Amygdala (tissue), 56 donors: ENCODE results near the gene ACAD8.
"Not testable (repeated sequence)": the region's sequence is repeated elsewhere in the genome, so short reads cannot be mapped to it uniquely, and the experiment has no call there.

Experiments used
- DNase-seq, 56 donors: peaks; one replicate each; lab custom pipeline; 2025; lab: John Stamatoyannopoulos, UW

The ACAD8 gene

DNA sequence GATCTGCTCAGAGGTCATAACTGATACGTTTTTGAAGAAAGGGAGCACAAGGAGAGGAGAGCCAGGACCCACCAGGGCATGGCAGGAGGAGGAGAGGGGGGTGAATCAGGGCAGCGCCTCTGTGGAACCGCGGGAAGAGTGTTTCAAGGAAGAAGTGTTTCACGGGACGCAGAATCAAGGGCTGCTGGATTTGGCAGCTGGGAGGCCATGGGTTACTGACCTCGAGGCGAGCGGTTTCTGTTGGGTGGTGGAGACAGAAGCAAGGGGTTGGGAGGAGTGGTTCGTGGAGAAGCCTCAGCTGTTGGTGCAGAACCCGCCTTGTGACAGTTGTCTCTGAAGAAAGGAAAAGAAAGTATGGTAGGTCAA is 15.8 kb upstream of the ACAD8 start:
- no peak for DNase-seq

DNA sequence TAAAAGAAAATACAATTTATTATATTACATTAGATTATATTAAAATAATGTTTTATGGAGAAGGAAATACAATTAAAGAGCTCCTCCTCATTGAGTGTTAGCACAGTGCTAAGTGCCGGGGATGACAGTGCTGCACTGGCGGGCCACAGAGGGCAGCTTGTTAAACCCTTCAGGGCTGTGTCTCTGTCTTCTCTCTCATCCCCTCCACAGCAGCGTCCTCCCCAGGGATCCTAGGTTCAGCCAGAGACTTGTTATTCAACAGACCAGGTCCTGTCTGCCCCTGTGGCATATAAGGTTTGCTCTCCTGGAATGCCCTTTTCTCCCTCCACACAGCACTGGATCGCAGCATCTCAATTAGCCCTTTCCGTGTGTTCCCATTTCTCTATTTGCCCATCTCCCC is 14.4 kb upstream of the ACAD8 start:
- DNase-seq = no peak

DNA sequence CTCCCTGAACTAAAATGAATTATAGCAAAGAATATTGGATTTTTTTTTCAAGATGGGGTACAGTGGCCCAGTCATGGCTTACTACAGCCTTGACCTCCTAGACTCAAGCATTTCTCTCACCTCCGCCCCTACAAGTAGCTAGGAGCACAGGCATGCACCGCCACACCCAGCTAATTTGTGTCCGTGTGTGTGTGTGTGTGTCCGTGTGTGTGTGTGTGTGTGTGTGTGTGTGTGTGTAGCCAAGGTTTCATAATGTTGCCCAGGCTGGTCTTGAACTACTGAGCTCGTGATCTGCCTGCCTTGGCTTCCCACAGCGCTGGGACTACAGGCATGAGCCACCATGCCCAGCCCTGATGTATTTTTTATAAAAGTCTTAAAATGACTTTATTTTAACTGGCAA is 12.8 kb upstream of the ACAD8 start:
- no peak for DNase-seq

DNA sequence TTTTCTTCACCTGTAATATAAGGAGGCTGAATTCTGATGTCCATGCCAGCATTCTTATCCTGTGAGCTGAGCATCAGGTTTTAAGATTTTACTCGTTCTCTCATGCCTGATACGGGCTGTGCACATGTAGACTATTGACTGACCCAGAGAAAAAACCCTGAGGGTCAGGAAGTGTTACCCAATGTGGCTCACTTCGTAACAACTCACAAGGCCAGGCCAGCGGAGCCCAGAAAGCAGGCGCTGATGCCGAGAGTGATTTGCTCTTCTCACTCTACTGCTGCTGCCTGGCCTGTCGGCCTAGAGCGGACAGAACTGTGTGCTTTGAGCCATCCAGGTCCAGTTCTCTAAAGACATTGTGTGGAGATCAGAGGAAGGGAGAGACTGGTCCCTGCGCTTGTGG is 11.0 kb upstream of the ACAD8 start:
- DNase-seq = no peak

DNA sequence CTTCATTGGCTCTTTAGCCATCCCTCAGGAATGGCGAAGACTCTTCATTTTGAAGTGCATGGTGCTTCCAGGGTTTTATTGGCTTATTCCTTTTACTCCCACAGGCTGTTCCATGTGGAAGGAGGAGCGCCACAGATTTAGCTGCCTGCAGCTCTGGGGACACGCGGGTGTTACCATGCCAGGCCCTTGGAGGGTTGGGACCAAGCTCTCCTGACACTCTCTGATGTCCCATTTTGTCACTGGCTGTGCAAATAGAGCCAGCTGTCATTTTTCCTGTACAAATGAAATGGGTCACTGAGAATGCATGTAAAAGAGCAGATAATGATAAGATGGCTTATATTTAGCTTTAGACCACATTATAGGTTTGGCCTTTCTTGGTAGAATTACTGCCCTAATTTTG is 9.5 kb upstream of the ACAD8 start:
- no peak for DNase-seq

- DNase-seq = no peak
These were observed 8.8 kb upstream of the ACAD8 start for GRCh38 chr11:134244593-134244992.

- no peak for DNase-seq
These were observed 7.9 kb upstream of the ACAD8 start for GRCh38 chr11:134245434-134245833.

GRCh38 chr11:134246100-134246499 is 7.3 kb upstream of the ACAD8 start:
- no peak for DNase-seq

DNA sequence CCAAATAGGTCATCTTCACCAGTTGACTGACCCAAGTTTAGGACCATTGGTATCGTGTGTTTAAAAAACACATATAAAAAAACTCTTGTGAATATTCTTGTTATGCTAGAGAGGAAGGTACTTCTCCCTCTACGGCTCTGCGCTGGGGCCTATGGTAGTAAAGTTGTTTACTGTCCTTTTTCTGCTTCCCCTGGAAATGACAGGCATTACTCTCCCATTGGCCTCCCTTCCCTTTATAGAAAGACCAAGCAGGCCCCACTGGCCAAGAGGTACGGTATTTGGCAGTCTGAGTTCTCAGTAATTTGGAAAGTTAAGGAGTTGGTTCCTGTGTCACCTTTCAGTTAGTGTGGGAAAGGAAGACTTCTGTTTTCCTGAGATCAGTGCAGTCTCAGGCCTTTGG is 6.7 kb upstream of the ACAD8 start:
- DNase-seq = no peak

DNA sequence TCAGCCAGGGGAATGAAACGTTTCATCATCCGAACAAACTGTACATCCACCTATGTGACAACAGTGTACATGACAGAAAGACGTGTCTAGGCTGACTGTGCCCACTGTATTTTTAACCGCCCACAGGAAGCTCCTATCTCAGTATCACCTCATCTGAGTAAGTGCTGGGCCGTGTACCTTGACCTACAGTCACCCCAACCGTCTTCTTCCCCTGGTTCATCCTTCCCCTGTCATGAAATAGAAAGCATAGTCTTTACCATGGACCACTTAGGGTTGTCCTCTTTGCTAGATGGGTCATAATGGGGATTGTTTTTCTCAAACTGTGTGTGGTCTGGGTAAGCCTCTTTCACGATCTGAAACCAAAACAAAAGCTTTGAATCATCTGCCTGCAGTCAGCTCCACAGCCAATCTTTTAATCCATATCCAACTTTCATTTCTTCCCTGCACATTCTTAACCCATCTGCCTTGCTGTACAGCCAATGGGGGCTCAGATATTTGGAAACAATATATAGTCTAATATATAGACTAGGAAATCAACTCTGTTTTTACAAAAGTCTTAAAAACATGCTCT is 4.4 kb upstream of the ACAD8 start:
- no peak for DNase-seq

GRCh38 chr11:134250246-134250645 is 3.1 kb upstream of the ACAD8 start:
- DNase-seq = no peak

DNA sequence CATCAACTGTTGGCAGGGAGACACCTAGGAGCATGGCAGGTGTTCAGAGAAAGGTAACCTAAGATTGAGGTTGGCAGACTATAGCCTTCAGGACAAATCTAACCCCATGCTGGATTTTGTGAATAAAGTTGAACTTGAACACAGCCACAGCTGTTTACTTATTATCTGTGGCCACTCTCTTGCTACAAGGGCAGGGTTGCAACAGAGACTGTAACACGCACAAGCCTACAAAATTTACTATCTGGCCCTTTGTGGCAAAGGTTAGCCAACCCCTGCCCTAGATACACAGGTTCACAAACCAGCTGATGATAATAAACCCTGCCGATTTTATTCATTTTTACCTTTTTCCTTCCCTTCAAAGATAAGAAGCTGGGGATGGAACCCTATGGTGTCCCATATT is 2.7 kb upstream of the ACAD8 start:
- DNase-seq = no peak

- peak in 7 of 56 donors; percentile 22 to 50 (median 45) for DNase-seq
These were observed 801 bp upstream of the ACAD8 start for GRCh38 chr11:134252346-134253187.

DNA sequence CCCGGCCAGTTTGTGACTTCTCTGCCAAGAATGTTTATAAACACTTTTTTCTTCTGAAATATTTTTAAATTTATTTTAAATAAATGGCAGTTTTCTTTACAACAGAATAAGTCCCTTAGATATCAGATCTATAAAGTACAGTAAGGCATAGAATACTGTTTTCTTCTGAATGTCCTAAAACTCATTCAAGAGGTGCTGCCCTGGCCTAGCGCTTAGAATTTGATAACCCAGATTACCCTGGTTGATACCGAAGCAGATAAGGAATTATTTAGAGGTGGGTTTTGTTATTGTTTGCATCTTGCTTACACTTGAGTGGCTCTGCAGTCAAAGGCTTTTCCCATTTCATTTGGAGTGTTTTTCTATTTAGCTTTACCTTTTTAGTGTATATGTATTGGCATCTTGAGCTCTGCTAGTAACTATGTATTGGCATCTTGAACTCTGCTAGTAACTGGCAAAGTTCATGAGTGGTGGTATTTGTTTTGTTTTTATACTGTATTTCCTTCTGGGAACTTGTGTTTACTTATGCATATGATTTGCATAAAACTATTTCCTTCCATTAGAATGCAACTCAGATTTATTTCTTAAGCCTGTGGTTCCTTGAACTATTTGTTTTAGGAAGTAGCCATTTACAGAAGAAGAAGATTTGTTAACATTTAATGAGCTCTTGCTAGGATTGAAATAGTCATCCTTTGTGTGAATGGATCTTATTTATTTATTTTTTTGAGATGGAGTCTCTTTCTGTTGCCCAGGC is 1.2 kb downstream of the ACAD8 start:
- DNase-seq = no peak

DNA sequence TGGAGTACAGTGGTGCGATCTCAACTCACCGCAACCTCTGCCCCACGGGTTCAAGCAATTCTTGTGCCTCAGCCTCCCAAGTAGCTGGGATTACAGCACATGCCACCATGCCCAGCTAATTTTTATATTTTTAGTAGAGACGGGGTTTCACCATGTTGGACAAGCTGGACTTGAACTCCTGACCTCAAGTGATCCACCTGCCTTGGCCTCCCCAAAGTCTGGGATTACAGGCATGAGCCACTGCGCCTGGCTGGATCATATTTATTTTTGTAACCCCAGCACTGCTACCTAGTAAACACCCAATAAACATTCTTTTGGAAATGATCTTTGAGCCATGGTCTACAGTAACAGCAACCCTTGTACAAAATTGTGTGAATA is 1.8 kb downstream of the ACAD8 start:
- DNase-seq = not testable (repeated sequence)

DNA sequence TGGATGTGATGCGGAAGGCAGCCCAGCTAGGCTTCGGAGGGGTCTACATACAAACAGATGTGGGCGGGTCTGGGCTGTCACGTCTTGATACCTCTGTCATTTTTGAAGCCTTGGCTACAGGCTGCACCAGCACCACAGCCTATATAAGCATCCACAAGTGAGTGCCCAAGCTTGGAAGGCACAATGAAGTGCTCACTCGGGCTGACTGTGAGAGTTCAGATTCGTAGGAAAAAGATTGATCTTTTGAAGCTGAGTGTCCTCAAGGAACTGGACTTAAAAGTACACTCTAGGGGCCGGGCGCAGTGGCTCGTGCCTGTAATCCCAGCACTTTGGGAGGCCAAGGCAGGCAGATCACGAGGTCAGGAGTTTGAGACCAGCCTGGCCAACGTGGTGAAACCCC is 3.7 kb downstream of the ACAD8 start:
- DNase-seq = no peak

DNA sequence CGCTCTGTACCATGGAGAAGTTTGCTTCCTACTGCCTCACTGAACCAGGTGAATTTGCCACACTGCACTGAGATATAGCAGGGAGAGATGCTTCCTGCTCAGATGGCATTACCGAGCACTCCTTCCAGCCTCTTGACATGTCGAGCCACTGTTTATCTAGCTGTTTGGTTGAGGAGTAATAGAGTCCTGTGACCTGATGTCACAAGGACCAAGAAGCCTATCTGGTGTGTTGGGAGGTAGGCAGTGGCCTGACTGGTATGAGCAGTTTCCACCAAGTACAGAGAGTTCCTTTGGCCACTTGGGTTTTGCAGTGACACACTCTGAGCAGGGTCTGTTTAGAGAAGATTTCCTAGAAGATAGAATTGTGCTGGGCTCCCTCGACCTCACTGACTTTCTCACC is 5.2 kb downstream of the ACAD8 start:
- DNase-seq = no peak

- DNase-seq = no peak
These were observed 7.1 kb downstream of the ACAD8 start for GRCh38 chr11:134260503-134260902.

DNA sequence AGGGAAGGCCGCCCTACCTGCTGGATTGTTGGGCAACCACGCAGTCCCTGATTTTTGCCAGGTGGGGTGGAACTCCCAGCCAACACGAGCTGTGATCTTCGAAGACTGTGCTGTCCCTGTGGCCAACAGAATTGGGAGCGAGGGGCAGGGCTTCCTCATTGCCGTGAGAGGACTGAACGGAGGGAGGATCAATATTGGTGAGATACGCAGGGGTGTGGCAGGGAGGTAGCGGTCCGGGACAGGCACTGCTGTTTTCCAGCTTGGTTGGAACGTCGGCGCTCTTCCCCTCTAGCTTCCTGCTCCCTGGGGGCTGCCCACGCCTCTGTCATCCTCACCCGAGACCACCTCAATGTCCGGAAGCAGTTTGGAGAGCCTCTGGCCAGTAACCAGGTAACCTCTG is 7.6 kb downstream of the ACAD8 start:
- no peak for DNase-seq

DNA sequence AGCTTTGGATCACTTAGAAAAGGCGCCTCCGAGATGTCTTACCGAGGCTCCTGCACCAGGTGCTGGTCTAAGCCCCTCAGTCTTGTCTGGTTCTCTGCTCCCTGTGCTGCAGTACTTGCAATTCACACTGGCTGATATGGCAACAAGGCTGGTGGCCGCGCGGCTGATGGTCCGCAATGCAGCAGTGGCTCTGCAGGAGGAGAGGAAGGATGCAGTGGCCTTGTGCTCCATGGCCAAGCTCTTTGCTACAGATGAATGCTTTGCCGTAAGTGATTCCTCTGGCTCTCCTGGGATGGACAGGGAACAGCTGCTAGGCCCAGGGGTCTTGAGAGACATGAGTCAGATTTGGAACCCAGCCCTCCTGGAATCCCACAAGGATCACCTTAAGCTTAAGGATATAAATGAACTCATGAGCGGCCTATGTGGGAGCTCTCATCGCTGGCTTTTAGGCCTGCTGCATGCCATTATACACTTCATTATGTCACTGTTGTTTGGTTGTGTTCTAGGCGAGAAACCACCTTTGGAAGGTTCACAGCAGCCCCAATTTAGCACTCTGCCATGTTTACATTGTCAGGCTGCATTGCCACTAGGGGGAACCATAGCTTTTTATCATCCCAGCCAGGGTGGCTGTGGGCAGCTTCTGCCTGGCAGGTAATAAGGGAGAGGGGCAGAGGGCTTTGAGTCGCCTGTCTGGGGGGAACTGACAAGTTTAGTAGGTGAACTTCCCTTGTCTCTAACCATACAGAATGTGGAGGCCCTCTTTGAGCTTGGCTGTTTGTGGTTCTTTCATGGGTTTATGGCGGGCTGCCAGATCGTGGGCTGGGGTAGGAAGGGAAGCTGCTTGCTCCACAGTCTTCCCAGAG is 8.5 kb downstream of the ACAD8 start:
- DNase-seq = no peak
